Esophagus muscularis mucosa (tissue), 4 donors: ENCODE measurements around the gene INTS3.

Experiments used
- CTCF ChIP-seq, 3 experiments: fragments of 200-600 bp in 2 of 3; fragments of 450-650 bp in 1 of 3; sonication (generic) in 2 of 3; IDR thresholded peaks; one replicate each; pipeline ENCODE4 v1.5.1; 2017 to 2019; ENCODE audit warnings: antibody characterized with exemption in 3 of 3, mild to moderate bottlenecking in 2 of 3, moderate library complexity in 1 of 3
- EP300 ChIP-seq: sonication (generic); formaldehyde crosslinking; IDR thresholded peaks from one replicate; pipeline ENCODE4 v1.6.1; 2017; ENCODE audit warnings: antibody characterized with exemption
- POLR2A ChIP-seq: fragments of 450-650 bp; IDR thresholded peaks from one replicate; pipeline ENCODE4 v1.6.1; 2017; ENCODE audit warnings: antibody characterized with exemption, moderate library complexity, mild to moderate bottlenecking, low read depth
- POLR2AphosphoS5 ChIP-seq, 2 donors: sonication (generic); formaldehyde crosslinking; IDR thresholded peaks; one replicate each; pipeline ENCODE4 v1.6.1; 2017; ENCODE audit warnings: antibody characterized with exemption in 2 of 2

DNA sequence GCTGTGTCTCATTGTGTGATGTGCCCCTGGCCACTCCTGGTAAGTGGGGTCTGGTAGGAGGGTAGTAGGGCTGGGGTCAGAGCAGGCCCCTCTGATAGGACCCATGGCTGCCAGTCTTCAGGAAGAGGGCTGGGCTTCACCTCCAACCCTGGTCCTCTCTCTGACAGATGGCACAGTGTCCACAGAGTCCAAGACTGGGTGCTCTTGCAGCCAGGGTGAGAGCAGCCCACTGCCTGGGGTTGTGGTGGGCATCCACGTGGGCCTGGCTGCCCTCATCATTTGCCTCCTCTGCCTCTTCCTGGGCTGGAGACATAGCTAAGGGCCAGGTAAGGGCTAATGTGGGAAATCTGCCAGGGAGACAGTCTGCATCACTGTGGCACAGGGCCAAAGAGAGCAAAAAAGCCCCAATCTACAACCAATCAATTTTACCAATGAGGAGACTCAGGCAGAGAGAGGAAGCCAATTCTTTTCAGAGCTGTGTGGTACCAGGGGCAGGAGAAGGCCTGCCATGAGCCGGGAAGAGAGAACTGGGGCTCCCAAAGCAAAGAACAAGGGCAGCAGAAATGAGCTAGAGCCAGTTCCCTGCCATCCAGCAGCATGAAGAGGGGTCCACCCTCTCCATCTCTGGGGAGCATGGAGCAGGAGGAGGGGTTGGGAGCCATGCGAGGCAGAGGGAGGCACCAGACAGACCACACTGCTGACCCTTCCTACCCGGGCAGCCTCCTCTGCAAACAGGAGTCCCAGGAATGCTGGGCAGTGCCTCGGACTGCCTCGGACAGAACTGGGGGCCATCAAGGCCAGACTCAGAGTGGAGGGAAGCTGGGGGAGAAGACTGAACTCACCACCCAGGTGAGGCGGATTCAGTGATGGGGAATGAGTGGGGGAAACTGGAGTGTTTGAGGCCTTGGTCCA lies 74.2 kb downstream of the INTS3 start:
- TF ChIP-seq CTCF (IDR thresholded peaks at IDR 0.05) = no peak
- TF ChIP-seq POLR2AphosphoS5 (IDR thresholded peaks at IDR 0.05) = no peak
- TF ChIP-seq EP300 = no peak
- TF ChIP-seq POLR2A = no peak
